Activated CD8-positive, alpha-beta memory T cell treated with anti-CD3 and anti-CD28 coated beads for 48 hours (primary cell): ENCODE measurements around the gene SPAG9.
"Not testable (repeated sequence)": the region's sequence is repeated elsewhere in the genome, so short reads cannot be mapped to it uniquely, and the experiment has no call there.

Source experiments
- DNase-seq, 3 experiments: peaks; one replicate each; pipeline ENCODE4 v3.0.0-alpha.2; 2020; ENCODE audit warnings: low read depth in 2 of 3, low spot score in 2 of 3

Gene SPAG9

DNA sequence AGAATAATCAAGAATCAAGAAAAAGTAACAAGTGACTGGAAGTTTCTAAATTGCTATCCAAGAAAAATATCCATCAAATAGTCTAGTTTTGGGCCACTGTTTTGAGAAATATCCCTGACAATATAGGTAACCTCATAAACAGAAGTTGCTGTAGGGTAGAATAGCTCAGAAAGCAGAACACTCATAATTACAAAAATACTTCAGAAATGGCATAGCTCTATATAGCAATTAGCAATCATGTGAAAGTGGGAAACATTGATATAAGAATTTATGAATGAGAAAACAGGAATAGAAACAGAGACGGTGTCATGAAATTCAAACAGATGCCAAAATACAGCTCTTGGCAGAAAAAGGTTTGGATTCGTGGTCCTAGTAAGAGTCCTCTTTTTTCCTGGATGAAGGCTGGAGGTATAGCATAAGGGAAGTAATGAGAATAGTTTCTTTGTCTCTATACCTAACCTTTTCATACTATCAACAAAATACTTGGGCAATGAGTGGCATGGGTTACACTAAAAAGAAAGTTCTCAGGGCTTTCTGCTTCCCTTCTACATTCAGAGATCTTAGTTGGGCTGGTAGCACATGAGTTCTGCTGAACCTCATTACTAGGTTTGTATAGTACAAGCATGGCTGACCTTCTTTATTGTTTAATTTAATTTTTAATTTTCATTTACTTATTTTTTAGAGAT, 33.5 kb downstream of the SPAG9 start:
- no peak for DNase-seq

- DNase-seq, result no peak
These were observed 35.4 kb downstream of the SPAG9 start for GRCh38 chr17:51085150-51085805.

- no peak for DNase-seq
These were observed 36.7 kb downstream of the SPAG9 start for GRCh38 chr17:51083981-51084380.

DNA sequence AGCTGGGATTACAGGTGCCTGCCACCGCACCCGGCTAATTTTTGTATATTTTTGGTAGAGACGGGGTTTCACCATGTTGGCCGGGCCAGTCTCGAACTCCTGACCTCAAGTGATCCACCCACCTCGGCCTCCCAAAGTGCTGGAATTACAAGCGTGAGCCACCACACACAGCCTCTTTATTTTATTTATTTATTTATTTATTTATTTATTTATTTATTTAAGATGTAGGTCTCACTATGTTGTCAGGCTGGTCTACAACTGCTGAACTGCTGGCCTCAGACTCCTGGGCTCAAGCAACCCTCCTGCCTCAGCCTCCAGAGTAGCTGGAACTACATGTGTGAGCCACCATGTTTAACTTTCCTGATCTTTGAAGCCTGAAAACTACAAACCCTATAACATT, 37.3 kb downstream of the SPAG9 start:
- DNase-seq, result not testable (repeated sequence)

GRCh38 chr17:51079049-51079448, 41.6 kb downstream of the SPAG9 start:
- DNase-seq, result no peak

GRCh38 chr17:51078009-51078592, 42.6 kb downstream of the SPAG9 start:
- no peak for DNase-seq

DNA sequence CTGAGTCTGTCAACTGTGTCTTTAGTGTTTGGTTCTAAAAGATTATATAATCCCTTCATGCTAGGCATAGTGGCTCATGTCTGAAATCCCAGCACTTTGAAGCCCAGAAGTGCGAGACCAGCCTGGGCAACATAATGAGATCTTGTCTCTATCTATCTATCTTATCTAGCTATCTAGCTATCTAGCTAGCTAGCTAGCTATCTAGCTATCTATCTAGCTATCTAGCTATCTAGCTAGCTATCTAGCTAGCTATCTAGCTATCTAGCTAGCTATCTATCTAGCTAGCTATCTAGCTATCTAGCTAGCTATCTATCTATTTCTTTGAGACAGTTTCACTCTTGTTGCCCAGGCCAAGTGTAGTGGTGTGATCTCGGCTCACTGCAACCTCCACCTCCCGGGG, 43.8 kb downstream of the SPAG9 start:
- DNase-seq, result no peak

- DNase-seq, result no peak
These were observed 49.1 kb downstream of the SPAG9 start for GRCh38 chr17:51071556-51071955.

DNA sequence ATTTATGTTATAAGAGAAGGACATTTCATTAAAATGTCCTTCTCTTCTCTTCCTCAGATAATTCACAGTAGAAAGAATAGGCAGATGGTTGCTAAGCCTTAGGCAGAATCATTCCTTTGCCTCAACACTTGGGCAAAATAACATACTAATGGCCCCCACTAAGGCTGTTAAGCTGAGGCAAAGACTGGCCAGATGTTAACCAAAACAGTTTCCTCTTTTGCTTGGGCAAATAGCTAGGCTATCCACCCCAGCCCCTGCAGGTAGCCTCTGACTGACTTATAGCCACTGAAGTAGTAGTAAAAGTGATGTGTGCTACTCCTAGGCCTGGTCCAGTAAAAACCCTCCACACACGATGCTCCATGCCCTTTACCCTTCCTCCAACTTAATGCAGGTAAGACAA, 55.2 kb downstream of the SPAG9 start:
- DNase-seq, result no peak

- DNase-seq, result no peak
These were observed 56.5 kb downstream of the SPAG9 start for GRCh38 chr17:51064061-51064735.

DNA sequence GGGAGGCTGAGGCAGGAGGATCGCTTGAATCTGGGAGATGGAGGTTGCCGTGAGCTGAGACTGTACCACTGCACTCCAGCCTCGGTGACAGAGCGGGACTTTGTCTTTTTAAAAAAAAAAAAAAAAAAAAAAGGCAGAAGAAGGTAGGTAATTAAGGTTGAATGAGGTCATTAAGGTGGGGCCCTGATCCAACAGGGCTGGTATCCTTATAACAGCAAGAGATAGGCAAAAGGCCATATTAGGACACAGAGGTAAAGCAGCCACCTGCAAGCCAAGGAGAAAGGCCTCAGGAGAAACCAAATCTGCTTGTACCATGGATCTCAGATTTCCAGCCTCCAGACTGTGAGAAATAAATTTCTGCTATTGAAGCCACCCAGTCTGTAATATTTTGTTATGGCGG, 60.3 kb downstream of the SPAG9 start:
- no peak for DNase-seq

DNA sequence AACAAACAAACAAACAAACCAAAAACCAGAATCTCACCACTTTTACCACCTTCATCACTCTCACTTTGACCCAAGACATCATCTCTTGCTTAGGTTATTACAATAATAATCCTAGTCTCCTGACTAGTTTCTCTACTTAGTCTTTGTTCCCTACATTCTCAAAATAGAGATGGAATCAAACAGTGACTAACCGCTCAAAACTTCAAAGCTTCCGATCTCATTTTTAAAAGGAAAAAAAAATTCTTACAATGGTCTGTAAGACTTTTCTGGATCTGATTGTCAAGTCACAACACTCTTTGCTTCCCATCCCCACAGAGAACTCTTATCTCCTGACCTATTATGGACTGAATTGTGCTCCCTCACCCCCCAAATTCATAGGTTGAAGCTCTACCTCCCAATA, 60.9 kb downstream of the SPAG9 start:
- DNase-seq, result no peak

GRCh38 chr17:51057534-51057933, 63.1 kb downstream of the SPAG9 start:
- DNase-seq, result no peak

- DNase-seq, result no peak
These were observed 63.7 kb downstream of the SPAG9 start for GRCh38 chr17:51056813-51057510.

DNA sequence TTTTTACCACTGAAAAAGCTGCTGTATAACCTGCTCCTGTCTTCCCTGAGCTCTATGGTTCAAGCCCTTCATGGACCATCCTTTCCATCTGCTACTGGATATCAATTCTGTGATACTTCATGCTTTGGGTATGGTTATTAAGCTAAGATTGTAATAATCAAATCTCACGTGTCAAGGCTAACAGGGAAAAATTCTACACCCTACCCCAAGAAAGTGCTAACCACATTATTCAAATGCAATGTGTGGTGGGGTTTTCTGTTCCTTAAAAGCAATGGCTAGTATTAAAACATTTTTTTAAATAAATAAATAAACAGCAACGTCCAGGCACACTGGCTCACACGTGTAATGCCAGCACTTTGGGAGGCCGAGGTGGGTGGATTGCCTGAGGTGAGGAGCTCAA, 65.9 kb downstream of the SPAG9 start:
- DNase-seq, result no peak

DNA sequence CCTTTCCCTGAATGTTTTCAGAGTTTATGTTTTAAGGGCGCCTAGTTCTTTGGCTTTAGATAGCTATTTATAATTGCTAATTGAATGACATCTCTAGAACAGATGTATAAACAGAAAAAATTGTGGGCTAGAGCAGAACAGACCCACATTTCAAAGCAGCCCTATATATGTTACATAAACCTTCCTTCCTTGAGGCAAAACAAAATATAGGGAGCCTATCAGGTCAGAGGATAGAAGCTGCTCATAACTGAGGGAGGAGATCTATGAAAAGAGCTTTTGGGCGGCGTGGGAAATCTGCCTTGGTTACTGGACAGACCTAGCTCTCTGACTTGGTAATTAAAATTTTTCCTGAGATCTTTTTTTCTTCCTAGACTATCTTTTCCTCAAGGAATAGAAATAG, 68.4 kb downstream of the SPAG9 start:
- no peak for DNase-seq

GRCh38 chr17:51050291-51051033, 70.2 kb downstream of the SPAG9 start:
- no peak for DNase-seq

GRCh38 chr17:51046514-51047384, 73.9 kb downstream of the SPAG9 start:
- no peak for DNase-seq

GRCh38 chr17:51046046-51046445, 74.6 kb downstream of the SPAG9 start:
- no peak for DNase-seq

GRCh38 chr17:51045621-51046020, 75.0 kb downstream of the SPAG9 start:
- no peak for DNase-seq
